Esophagus squamous epithelium (tissue), 5 donors: ENCODE data around the gene GPR4. TPM values are rescaled to one million over a fixed set of nuclear protein-coding genes. Genes with fewer than 3 reads are reported as not detected.
A peak's percentile ranks its signal among the peaks of the same experiment; 100 is the strongest.

Experiments
- DNase-seq: peaks from one replicate; lab custom pipeline; 2025; lab: John Stamatoyannopoulos, UW
- H3K27ac ChIP-seq, 4 donors: fragments of 200-600 bp; sonication (generic); one replicate each; pipeline ENCODE4 v1.5.1; 2016 to 2019; ENCODE audit warnings: mild to moderate bottlenecking in 1 of 4
- H3K27me3 ChIP-seq, 4 donors: fragments of 200-600 bp; sonication (generic); 1 replicate in 3 of 4; 2 replicates in 1 of 4; pipeline versions ENCODE4 v1.5.1 to v1.6.0; 2017 to 2021; ENCODE audit warnings: antibody characterized with exemption in 1 of 4
- H3K36me3 ChIP-seq, 3 donors: fragments of 200-600 bp; sonication (generic); one replicate each; pipeline ENCODE4 v1.5.1; 2016 to 2019
- H3K4me1 ChIP-seq, 3 donors: fragments of 200-600 bp; sonication (generic); one replicate each; pipeline ENCODE4 v1.5.1; 2017 to 2019
- H3K4me3 ChIP-seq, 4 donors: fragments of 200-600 bp; sonication (generic); 1 replicate in 3 of 4; 2 replicates in 1 of 4; pipeline ENCODE4 v1.5.1; 2016 to 2019; ENCODE audit warnings: mild to moderate bottlenecking in 2 of 4, moderate library complexity in 1 of 4
- H3K9me3 ChIP-seq, 3 donors: fragments of 200-600 bp; sonication (generic); one replicate each; pipeline ENCODE4 v1.5.1; 2016 to 2019
- CTCF ChIP-seq, 6 experiments: fragments of 450-650 bp in 4 of 6; fragments of 200-600 bp in 2 of 6; sonication (generic) in 2 of 6; IDR thresholded peaks; one replicate each; pipeline ENCODE4 v1.5.1; 2016 to 2019; ENCODE audit warnings: antibody characterized with exemption in 6 of 6, mild to moderate bottlenecking in 4 of 6, moderate library complexity in 4 of 6
- POLR2A ChIP-seq, 4 donors: fragments of 450-650 bp; IDR thresholded peaks; one replicate each; pipeline ENCODE4 v1.6.1; 2017; ENCODE audit warnings: antibody characterized with exemption in 4 of 4, mild to moderate bottlenecking in 4 of 4, moderate library complexity in 3 of 4
- WGBS, 2 donors: methylation state at CpG; one replicate each; pipeline ENCODE4 v1.1.5; 2018; 5-methylcytosine and 5-hydroxymethylcytosine counted together
- intact Hi-C: fragments of 100-400 bp; cut with DNase I; formaldehyde crosslinking; loops from one replicate; pipeline ENCODE4 v1.15.0; 2022
- total RNA-seq, 4 donors: library from RNA; depleted of rRNA; stranded (reverse); fragments of >200 nt; gene quantifications; one replicate each; pipeline ENCODE4 v1.1.0, GENCODE V29; 2016
- donor health status: DM: yes; HTN: yes; CAD: no.

The GPR4 gene
- total RNA-seq, 4 donors from 2014 or later = 0.76 to 1.4 (median 1.2) TPM

DNA sequence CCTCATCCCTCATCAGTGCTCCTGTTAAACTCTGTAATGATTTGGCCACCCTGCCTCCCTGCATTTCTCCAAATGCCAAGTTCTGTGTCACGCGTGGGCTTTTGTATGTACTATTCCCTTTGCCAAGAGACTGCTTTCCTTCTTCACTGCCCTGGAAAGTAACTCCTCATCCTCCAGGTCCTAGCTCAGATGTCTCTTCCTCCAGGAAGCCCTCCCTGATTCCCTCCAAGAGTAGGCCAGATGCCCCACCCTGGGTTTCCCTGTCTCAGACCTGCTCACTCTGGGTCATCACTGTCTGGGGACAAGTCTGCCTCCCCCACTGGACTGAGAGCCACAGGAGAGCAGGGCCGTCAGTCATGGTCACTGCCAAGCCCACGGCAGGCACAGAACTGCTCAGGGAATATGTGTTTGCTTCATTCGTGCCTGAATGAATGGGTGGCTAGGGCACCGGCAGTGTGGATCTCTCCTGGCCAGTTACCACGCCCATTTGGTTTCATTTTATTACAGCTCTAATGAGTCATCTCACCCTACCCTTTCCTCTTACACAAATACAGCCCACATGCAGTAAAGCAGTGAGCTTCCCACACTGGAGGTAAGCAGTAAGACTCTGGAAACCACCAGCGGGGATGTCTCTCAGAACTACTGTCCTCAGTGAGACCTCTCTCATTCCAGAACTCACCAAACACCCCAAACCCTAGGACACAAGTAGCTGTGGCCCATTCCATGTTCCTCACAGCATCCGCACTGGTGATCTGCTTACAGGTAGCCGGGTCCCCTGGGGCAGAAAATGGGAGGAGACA is 12.1 kb upstream of the GPR4 start:
- no peak for TF ChIP-seq CTCF (IDR thresholded peaks at IDR 0.05)
- TF ChIP-seq POLR2A (IDR thresholded peaks at IDR 0.05) = peak in 2 of 4 donors; percentile 16 to 43
- Histone ChIP-seq H3K36me3 (peaks cover 13 to 94% (median 31%) of the 10 kb centered on the region in 3 donors), H3K4me1 (peaks cover 3 to 30% (median 14%) of the 10 kb centered on the region in 3 donors), H3K4me3 (no peak overlapping the region), H3K9me3 (no peaks in the 10 kb centered on the region), H3K27me3 (no peaks in the 10 kb centered on the region), H3K27ac (peak overlapping the region; percentile 82 to 94 (median 88))
- 49 to 58% methylated on average over 4 to 5 of the region's 10 CpGs for WGBS, 2 donors
- no peak for DNase-seq
- intact Hi-C loops = no loop called here

- no peak overlapping the region for H3K4me3 ChIP-seq
- no peak for TF ChIP-seq POLR2A (IDR thresholded peaks at IDR 0.05)
- no peak for TF ChIP-seq CTCF (IDR thresholded peaks at IDR 0.05)
- 93 to 94% methylated on average over 6 of the region's 6 CpGs for WGBS, 2 donors
- intact Hi-C loops = no loop called here
- no peaks in the 10 kb centered on the region for H3K9me3 ChIP-seq
- no peak overlapping the region for H3K27ac ChIP-seq
- peaks cover 0 to 1% (median 0%) of the 10 kb centered on the region in 4 donors for H3K27me3 ChIP-seq
- peaks cover 5 to 54% (median 28%) of the 10 kb centered on the region in 3 donors for H3K36me3 ChIP-seq
- H3K4me1 ChIP-seq = peaks cover 8 to 16% (median 10%) of the 10 kb centered on the region in 3 donors
- DNase-seq = no peak
Observed at GRCh38 chr19:45608948-45609347, 6.9 kb upstream of the GPR4 start.

- Histone ChIP-seq H3K9me3 (no peaks in the 10 kb centered on the region), H3K4me1 (peaks cover 7 to 11% (median 8%) of the 10 kb centered on the region in 3 donors), H3K36me3 (peaks cover 5 to 38% (median 14%) of the 10 kb centered on the region in 3 donors), H3K4me3 (peak overlapping the region in 3 of 4 donors; percentile 12 to 39 (median 17)), H3K27me3 (peaks cover 0 to 17% (median 4%) of the 10 kb centered on the region in 4 donors), H3K27ac (peak overlapping the region in 3 of 4 donors; percentile 30 to 55 (median 55))
- TF ChIP-seq CTCF (IDR thresholded peaks at IDR 0.05) (peak; percentile 88 to 93 (median 90)), POLR2A (IDR thresholded peaks at IDR 0.05) (no peak)
- 7 to 12% methylated on average over 11 to 26 of the region's 28 CpGs for WGBS, 2 donors
- intact Hi-C loops = no loop called here
- no peak for DNase-seq
Observed at GRCh38 chr19:45607071-45608029, 5.3 kb upstream of the GPR4 start.

DNA sequence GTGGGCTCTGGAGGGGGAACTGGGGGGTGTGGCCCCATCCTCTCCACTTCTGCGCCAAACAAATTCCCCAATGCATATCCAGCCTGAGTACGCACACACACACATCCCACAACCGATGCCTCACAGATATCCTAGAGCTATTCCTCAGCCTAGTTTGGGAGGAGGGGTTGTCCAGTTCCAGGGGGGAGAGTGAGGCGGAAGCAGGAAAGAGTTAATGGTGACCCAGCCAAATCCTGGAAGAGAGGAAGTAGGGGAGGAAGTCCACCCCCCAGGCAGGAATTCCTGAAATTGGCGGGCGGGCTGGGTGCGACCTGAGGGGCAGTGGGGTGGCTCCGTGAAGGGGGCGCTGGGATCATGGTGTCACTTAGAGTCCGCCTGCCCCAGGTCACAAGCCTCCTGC is 897 bp downstream of the GPR4 start:
- Histone ChIP-seq H3K27me3 (peaks cover 6 to 80% (median 34%) of the 10 kb centered on the region in 4 donors), H3K9me3 (no peaks in the 10 kb centered on the region), H3K36me3 (no peaks in the 10 kb centered on the region), H3K4me3 (peak overlapping the region; percentile 17 to 56 (median 44)), H3K4me1 (peaks cover 4 to 50% (median 18%) of the 10 kb centered on the region in 3 donors), H3K27ac (peak overlapping the region in 3 of 4 donors; percentile 45 to 58 (median 52))
- 35 to 43% methylated on average over 4 to 9 of the region's 10 CpGs for WGBS, 2 donors
- intact Hi-C loops = no loop called here
- DNase-seq = no peak
- TF ChIP-seq CTCF (IDR thresholded peaks at IDR 0.05) (no peak), POLR2A (IDR thresholded peaks at IDR 0.05) (no peak)
